ENCODE results near the gene VPS41. TPM values are rescaled to one million over a fixed set of nuclear protein-coding genes. Genes with fewer than 3 reads are reported as not detected.

Gene VPS41
- total and polyA plus RNA-seq, 4 donors: 9.2 to 24.1 (median 16.1) TPM

- no peak for DNase-seq (ENCODE audit: low spot score)
- Histone ChIP-seq H3K9ac (ENCODE audit: low read depth in 1 of 2, low read length in 2 of 2) (no peak overlapping the region), H3K9me3 (ENCODE audit: control insufficient read depth in 4 of 4, low read length in 3 of 4) (no peaks in the 10 kb centered on the region), H3K4me1 (ENCODE audit: control insufficient read depth in 4 of 4, insufficient read depth in 4 of 4, low read length in 3 of 4) (no peaks in the 10 kb centered on the region), H3K36me3 (ENCODE audit: control insufficient read depth in 4 of 4, insufficient read depth in 3 of 4, low read depth in 1 of 4, low read length in 3 of 4) (peaks cover 0 to 35% (median 32%) of the 10 kb centered on the region in 4 donors), H3K4me3 (ENCODE audit: low read depth in 1 of 3, low read length in 3 of 3) (no peak overlapping the region), H3K27ac (ENCODE audit: low read depth in 1 of 2, low read length in 2 of 2) (no peak overlapping the region), H3K27me3 (ENCODE audit: control insufficient read depth in 4 of 4, insufficient read depth in 4 of 4, low read length in 3 of 4) (no peaks in the 10 kb centered on the region)
- WGBS: 94% methylated on average over 12 of the region's 12 CpGs
- no peak for TF ChIP-seq REST (IDR thresholded peaks at IDR 0.05)
- no peak for TF ChIP-seq YY1 (IDR thresholded peaks at IDR 0.05)
- peak; percentile 15 for TF ChIP-seq CTCF (IDR thresholded peaks at IDR 0.05; ENCODE audit: low read depth, low read length, missing input control)
- TF ChIP-seq HNF4G (IDR thresholded peaks at IDR 0.05): no peak
- no peak for TF ChIP-seq FOXA2 (IDR thresholded peaks at IDR 0.05)
- TF ChIP-seq RAD21 (IDR thresholded peaks at IDR 0.05): peak; percentile 37 to 46
Measured at GRCh38 chr7:38748056-38748610, 160.9 kb downstream of the VPS41 start.

GRCh38 chr7:38746438-38746837 is 162.6 kb downstream of the VPS41 start:
- TF ChIP-seq GABPA (IDR thresholded peaks at IDR 0.05 in 1 of 2, conservative IDR thresholded peaks at IDR 0.05 in 1 of 2): no peak
- no peak for TF ChIP-seq FOXA1 (IDR thresholded peaks at IDR 0.05)
- TF ChIP-seq REST (IDR thresholded peaks at IDR 0.05): no peak
- TF ChIP-seq ATF3 (IDR thresholded peaks at IDR 0.05): no peak
- TF ChIP-seq RXRA (IDR thresholded peaks at IDR 0.05): no peak
- no peak for TF ChIP-seq NR2F2 (IDR thresholded peaks at IDR 0.05)
- no peak for TF ChIP-seq EGR1 (IDR thresholded peaks at IDR 0.05; ENCODE audit: low read depth in 2 of 2)
- no peak for TF ChIP-seq MAX (IDR thresholded peaks at IDR 0.05)
- no peak for TF ChIP-seq YY1 (IDR thresholded peaks at IDR 0.05)
- TF ChIP-seq JUND (IDR thresholded peaks at IDR 0.05): no peak
- TF ChIP-seq SP1 (IDR thresholded peaks at IDR 0.05): no peak
- TF ChIP-seq CTCF (IDR thresholded peaks at IDR 0.05; ENCODE audit: low read depth, low read length, missing input control): no peak
- no peak for TF ChIP-seq ZBTB33 (IDR thresholded peaks at IDR 0.05)
- no peak for TF ChIP-seq RAD21 (IDR thresholded peaks at IDR 0.05)
- no peak for TF ChIP-seq HNF4G (IDR thresholded peaks at IDR 0.05)
- TF ChIP-seq TAF1 (conservative IDR thresholded peaks at IDR 0.05): no peak
- no peak for TF ChIP-seq HNF4A (conservative IDR thresholded peaks at IDR 0.05)
- no peak for TF ChIP-seq FOXA2 (IDR thresholded peaks at IDR 0.05)
- no peak for DNase-seq (ENCODE audit: low spot score)
- 94% methylated on average over 7 of the region's 7 CpGs for WGBS
- Histone ChIP-seq H3K36me3 (ENCODE audit: control insufficient read depth in 4 of 4, insufficient read depth in 3 of 4, low read depth in 1 of 4, low read length in 3 of 4) (peaks cover 2 to 41% (median 26%) of the 10 kb centered on the region in 4 donors), H3K27ac (ENCODE audit: low read depth in 1 of 2, low read length in 2 of 2) (no peak overlapping the region), H3K9ac (ENCODE audit: low read depth in 1 of 2, low read length in 2 of 2) (no peak overlapping the region), H3K4me1 (ENCODE audit: control insufficient read depth in 4 of 4, insufficient read depth in 4 of 4, low read length in 3 of 4) (no peaks in the 10 kb centered on the region), H3K9me3 (ENCODE audit: control insufficient read depth in 4 of 4, low read length in 3 of 4) (no peaks in the 10 kb centered on the region), H3K27me3 (ENCODE audit: control insufficient read depth in 4 of 4, insufficient read depth in 4 of 4, low read length in 3 of 4) (no peaks in the 10 kb centered on the region), H3K4me3 (ENCODE audit: low read depth in 1 of 3, low read length in 3 of 3) (no peak overlapping the region)

Data from liver (tissue), 9 donors.